ENCODE results near the gene CNTNAP2.
"Not testable (repeated sequence)": the region's sequence is repeated elsewhere in the genome, so short reads cannot be mapped to it uniquely, and the experiment has no call there.

The CNTNAP2 gene

GRCh38 chr7:148255333-148255732, 2138.7 kb downstream of the CNTNAP2 start:
- no peak for DNase-seq

- no peak for DNase-seq
Observed at GRCh38 chr7:148256433-148256832, 2139.8 kb downstream of the CNTNAP2 start.

GRCh38 chr7:148260599-148260998, 2144.0 kb downstream of the CNTNAP2 start:
- DNase-seq = no peak

GRCh38 chr7:148261523-148261922, 2144.9 kb downstream of the CNTNAP2 start:
- DNase-seq = no peak

- DNase-seq = no peak
Observed at GRCh38 chr7:148261996-148262688, 2145.5 kb downstream of the CNTNAP2 start.

GRCh38 chr7:148262721-148263229, 2146.2 kb downstream of the CNTNAP2 start:
- DNase-seq = no peak

- no peak for DNase-seq
Observed at GRCh38 chr7:148264933-148265557, 2148.4 kb downstream of the CNTNAP2 start.

- no peak for DNase-seq
Observed at GRCh38 chr7:148265896-148266295, 2149.3 kb downstream of the CNTNAP2 start.

GRCh38 chr7:148266795-148267194, 2150.2 kb downstream of the CNTNAP2 start:
- no peak for DNase-seq

- DNase-seq = no peak
Observed at GRCh38 chr7:148270576-148270975, 2154.0 kb downstream of the CNTNAP2 start.

- no peak for DNase-seq
Observed at GRCh38 chr7:148274118-148274517, 2157.5 kb downstream of the CNTNAP2 start.

GRCh38 chr7:148275359-148275890, 2158.8 kb downstream of the CNTNAP2 start:
- no peak for DNase-seq

- no peak for DNase-seq
Observed at GRCh38 chr7:148276314-148277041, 2159.9 kb downstream of the CNTNAP2 start.

- no peak for DNase-seq
Observed at GRCh38 chr7:148277042-148277660, 2160.6 kb downstream of the CNTNAP2 start.

GRCh38 chr7:148286150-148286549, 2169.5 kb downstream of the CNTNAP2 start:
- no peak for DNase-seq

GRCh38 chr7:148287538-148287937, 2170.9 kb downstream of the CNTNAP2 start:
- no peak for DNase-seq

GRCh38 chr7:148288592-148289151, 2172.1 kb downstream of the CNTNAP2 start:
- DNase-seq = no peak

GRCh38 chr7:148289630-148290029, 2173.0 kb downstream of the CNTNAP2 start:
- no peak for DNase-seq

- DNase-seq = no peak
Observed at GRCh38 chr7:148290538-148290937, 2173.9 kb downstream of the CNTNAP2 start.

- no peak for DNase-seq
Observed at GRCh38 chr7:148291799-148292198, 2175.2 kb downstream of the CNTNAP2 start.

GRCh38 chr7:148296994-148297644, 2180.5 kb downstream of the CNTNAP2 start:
- no peak for DNase-seq

GRCh38 chr7:148298768-148299167, 2182.2 kb downstream of the CNTNAP2 start:
- DNase-seq = not testable (repeated sequence)
